ENCODE results near the gene POU2F1.

DNA sequence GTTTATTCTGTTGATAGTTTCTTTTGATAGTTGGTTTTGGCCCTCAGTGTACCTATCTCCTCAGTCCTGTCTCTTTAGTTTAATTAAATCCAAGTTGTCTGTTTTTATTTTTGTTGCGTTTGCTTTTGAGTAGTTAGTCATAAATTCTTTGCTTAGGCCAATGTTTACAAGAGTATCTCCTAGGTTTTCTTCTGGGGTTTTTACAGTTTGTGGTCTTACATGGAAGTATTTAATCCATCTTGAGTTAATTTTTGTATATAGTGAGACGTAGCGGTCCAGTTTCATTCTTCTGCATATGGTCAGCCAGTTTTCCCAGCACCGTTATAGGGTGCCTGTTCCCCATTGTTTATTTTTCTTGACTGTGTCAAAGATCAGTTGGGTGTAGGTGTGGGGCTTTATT, 139.4 kb downstream of the POU2F1 start:
- TF ChIP-seq, protein P1, sequence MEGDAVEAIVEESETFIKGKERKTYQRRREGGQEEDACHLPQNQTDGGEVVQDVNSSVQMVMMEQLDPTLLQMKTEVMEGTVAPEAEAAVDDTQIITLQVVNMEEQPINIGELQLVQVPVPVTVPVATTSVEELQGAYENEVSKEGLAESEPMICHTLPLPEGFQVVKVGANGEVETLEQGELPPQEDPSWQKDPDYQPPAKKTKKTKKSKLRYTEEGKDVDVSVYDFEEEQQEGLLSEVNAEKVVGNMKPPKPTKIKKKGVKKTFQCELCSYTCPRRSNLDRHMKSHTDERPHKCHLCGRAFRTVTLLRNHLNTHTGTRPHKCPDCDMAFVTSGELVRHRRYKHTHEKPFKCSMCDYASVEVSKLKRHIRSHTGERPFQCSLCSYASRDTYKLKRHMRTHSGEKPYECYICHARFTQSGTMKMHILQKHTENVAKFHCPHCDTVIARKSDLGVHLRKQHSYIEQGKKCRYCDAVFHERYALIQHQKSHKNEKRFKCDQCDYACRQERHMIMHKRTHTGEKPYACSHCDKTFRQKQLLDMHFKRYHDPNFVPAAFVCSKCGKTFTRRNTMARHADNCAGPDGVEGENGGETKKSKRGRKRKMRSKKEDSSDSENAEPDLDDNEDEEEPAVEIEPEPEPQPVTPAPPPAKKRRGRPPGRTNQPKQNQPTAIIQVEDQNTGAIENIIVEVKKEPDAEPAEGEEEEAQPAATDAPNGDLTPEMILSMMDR (IDR thresholded peaks at IDR 0.05; ENCODE audit: low read length), result no peak
- TF ChIP-seq EZH2 (optimal IDR thresholded peaks at IDR 0.05; ENCODE audit: low read depth, low read length), result no peak
- TF ChIP-seq EZH2phosphoT487 (IDR thresholded peaks at IDR 0.05; ENCODE audit: low read length), result no peak
